NCI-H2081 (cell line): Measurements from ENCODE around the gene SCN1B.
"Not testable (repeated sequence)": the region's sequence is repeated elsewhere in the genome, so short reads cannot be mapped to it uniquely, and the experiment has no call there.

Experiments used
- DNase-seq, 2 experiments: peaks; one replicate each; lab custom pipeline; 2025; lab: John Stamatoyannopoulos, UW

SCN1B gene

GRCh38 chr19:35017507-35017906 is 12.8 kb upstream of the SCN1B start:
- no peak for DNase-seq

GRCh38 chr19:35018379-35018778 is 11.9 kb upstream of the SCN1B start:
- DNase-seq, result no peak

GRCh38 chr19:35019144-35019543 is 11.1 kb upstream of the SCN1B start:
- DNase-seq, result no peak

GRCh38 chr19:35021016-35021415 is 9.3 kb upstream of the SCN1B start:
- no peak for DNase-seq

GRCh38 chr19:35021596-35021995 is 8.7 kb upstream of the SCN1B start:
- no peak for DNase-seq

GRCh38 chr19:35022460-35022859 is 7.8 kb upstream of the SCN1B start:
- no peak for DNase-seq

- no peak for DNase-seq
Measured at GRCh38 chr19:35023428-35023827, 6.8 kb upstream of the SCN1B start.

- no peak for DNase-seq
Measured at GRCh38 chr19:35024095-35024494, 6.2 kb upstream of the SCN1B start.

- no peak for DNase-seq
Measured at GRCh38 chr19:35025969-35026368, 4.3 kb upstream of the SCN1B start.

- DNase-seq, result no peak
Measured at GRCh38 chr19:35026418-35026817, 3.9 kb upstream of the SCN1B start.

- no peak for DNase-seq
Measured at GRCh38 chr19:35027009-35027408, 3.3 kb upstream of the SCN1B start.

- no peak for DNase-seq
Measured at GRCh38 chr19:35027851-35028599, 2.2 kb upstream of the SCN1B start.

- not testable (repeated sequence) for DNase-seq
Measured at GRCh38 chr19:35028600-35028885, 1.7 kb upstream of the SCN1B start.

- DNase-seq, result not testable (repeated sequence)
Measured at GRCh38 chr19:35029275-35029736, 964 bp upstream of the SCN1B start.

- DNase-seq, result no peak
Measured at GRCh38 chr19:35029737-35030256, 473 bp upstream of the SCN1B start.

- DNase-seq, result peak in 1 of 2 experiments; percentile 6
Measured at GRCh38 chr19:35031072-35031881, 1.0 kb downstream of the SCN1B start.

- no peak for DNase-seq
Measured at GRCh38 chr19:35032356-35032865, 2.1 kb downstream of the SCN1B start.

- DNase-seq, result no peak
Measured at GRCh38 chr19:35033067-35034004, 3.1 kb downstream of the SCN1B start.

GRCh38 chr19:35034005-35034502 is 3.8 kb downstream of the SCN1B start:
- DNase-seq, result no peak

- no peak for DNase-seq
Measured at GRCh38 chr19:35034588-35035382, 4.5 kb downstream of the SCN1B start.
